Transverse colon (tissue), 4 donors: ENCODE data around the gene CLCA4. TPM values are rescaled to one million over a fixed set of nuclear protein-coding genes. Genes with fewer than 3 reads are reported as not detected.
"Not testable (repeated sequence)": the region's sequence is repeated elsewhere in the genome, so short reads cannot be mapped to it uniquely, and the experiment has no call there.

Experiments used
- DNase-seq: peaks from one replicate; pipeline ENCODE4 v3.0.0-alpha.2; 2019
- H3K27ac ChIP-seq, 4 donors: fragments of 200-600 bp; sonication (generic); 2 replicates each; pipeline ENCODE4 v1.5.1; 2016 to 2018; ENCODE audit warnings: inconsistent platforms in 4 of 4
- H3K27me3 ChIP-seq: fragments of 200-600 bp; sonication (generic); 2 replicates; pipeline ENCODE4 v1.5.1; 2017; ENCODE audit warnings: inconsistent platforms
- H3K36me3 ChIP-seq, 4 donors: fragments of 200-600 bp; sonication (generic); 2 replicates each; pipeline ENCODE4 v1.5.1; 2017 to 2019; ENCODE audit warnings: inconsistent platforms in 4 of 4
- H3K4me1 ChIP-seq, 4 donors: fragments of 200-600 bp; sonication (generic); 2 replicates each; pipeline ENCODE4 v1.5.1; 2017 to 2020; ENCODE audit warnings: inconsistent platforms in 4 of 4
- H3K4me3 ChIP-seq, 4 donors: fragments of 200-600 bp; sonication (generic); 1 replicate in 1 of 4; 2 replicates in 3 of 4; pipeline versions ENCODE4 v1.5.1 to v1.6.1; 2017 to 2019; ENCODE audit warnings: inconsistent platforms in 4 of 4
- H3K9me3 ChIP-seq, 2 donors: fragments of 200-600 bp; sonication (generic); 2 replicates each; pipeline ENCODE4 v1.5.1; 2017 to 2019; ENCODE audit warnings: inconsistent platforms in 2 of 2
- EP300 ChIP-seq: sonication (generic); formaldehyde crosslinking; IDR thresholded peaks from one replicate; pipeline ENCODE4 v1.6.1; 2017; ENCODE audit warnings: antibody characterized with exemption, low read depth
- POLR2A ChIP-seq: fragments of 450-650 bp; IDR thresholded peaks from one replicate; pipeline ENCODE4 v1.6.1; 2016; ENCODE audit warnings: antibody characterized with exemption, mild to moderate bottlenecking, moderate library complexity
- POLR2AphosphoS5 ChIP-seq, 3 donors: sonication (generic); formaldehyde crosslinking; IDR thresholded peaks; one replicate each; pipeline ENCODE4 v1.6.1; 2016; ENCODE audit warnings: antibody characterized with exemption in 3 of 3
- WGBS, 2 donors: methylation state at CpG; one replicate each; pipeline ENCODE4 v1.1.5; 2018; ENCODE audit warnings: low coverage in 1 of 2; 5-methylcytosine and 5-hydroxymethylcytosine counted together
- in situ Hi-C, 4 donors: fragments of 200-750 bp; cut with MboI; loops; one replicate each; pipeline versions ENCODE4 v1.15.0 to v1.15.1; 2017; ENCODE audit warnings: low sequenced_read_pairs in 3 of 4, low pct_ligation_motif_present in 1 of 4, low pct_unique_long_range_greater_than_20kb in 1 of 4
- intact Hi-C: fragments of 100-400 bp; cut with DNase I; formaldehyde crosslinking; loops from one replicate; pipeline ENCODE4 v1.15.1; 2023; ENCODE audit warnings: low total_unique reads
- total RNA-seq, 4 donors: library from RNA; depleted of rRNA; stranded (reverse); fragments of >200 nt; gene quantifications; one replicate each; pipeline ENCODE4 v1.1.0, GENCODE V29; 2016
- TF ChIP-seq, protein P1 (sequence below), 5 experiments: fragments of 200-600 bp in 3 of 5; fragments of 450-650 bp in 2 of 5; sonication (generic) in 3 of 5; IDR thresholded peaks; 1 replicate in 2 of 5; 2 replicates in 3 of 5; pipeline ENCODE4 v1.5.1; 2016 to 2017; ENCODE audit warnings: antibody characterized with exemption in 5 of 5, inconsistent platforms in 3 of 5, mild to moderate bottlenecking in 2 of 5, moderate library complexity in 1 of 5

CLCA4 gene
- total RNA-seq, 4 donors from 2014 or later = 0.40 to 1,312 (median 849) TPM

DNA sequence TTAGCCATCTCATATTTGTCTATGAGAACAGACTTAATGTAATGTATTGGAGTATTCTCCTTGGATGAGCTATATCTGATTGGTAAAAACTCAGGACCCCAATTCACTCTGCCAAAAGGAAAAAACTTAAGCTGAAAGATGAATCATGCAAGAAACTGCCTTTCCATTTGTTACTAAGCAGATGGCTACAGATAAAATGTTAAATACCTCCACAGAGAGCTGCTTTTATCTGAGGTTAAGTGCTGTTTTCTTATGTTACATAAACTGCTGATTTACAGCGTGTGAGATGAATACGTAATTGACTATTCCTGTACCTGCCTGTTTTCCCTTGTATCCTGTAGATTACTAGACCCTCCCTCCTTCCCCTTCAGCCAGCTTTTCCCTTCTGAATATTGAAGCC lies 49.3 kb downstream of the CLCA4 start:
- DNase-seq = no peak
- H3K27ac ChIP-seq = no peak overlapping the region

DNA sequence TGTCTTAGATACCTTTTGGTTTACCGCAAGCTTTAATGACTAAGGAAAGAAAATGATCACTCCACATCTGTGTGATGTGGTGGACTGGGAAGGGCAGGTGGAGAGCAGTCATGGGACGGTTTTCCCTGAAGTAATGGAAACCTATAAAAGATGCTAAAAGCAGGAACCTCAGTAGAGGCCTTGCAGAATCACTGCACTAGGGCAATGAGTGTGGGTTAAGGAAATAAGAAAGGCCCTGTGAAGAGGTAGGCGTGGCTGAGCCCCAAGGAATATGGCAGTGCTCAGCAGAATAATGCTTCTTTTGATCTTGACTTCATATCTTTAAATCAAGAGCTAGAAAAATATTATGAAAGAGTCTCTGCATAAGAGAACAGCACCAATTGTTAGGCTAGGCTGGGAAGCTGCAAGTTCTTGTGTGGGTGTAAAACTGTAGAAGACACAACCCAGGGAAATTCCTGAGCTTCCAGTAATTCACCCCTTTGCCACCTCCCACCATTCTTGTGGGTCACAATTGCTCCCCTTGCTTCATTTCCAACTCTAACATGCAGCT lies 49.9 kb downstream of the CLCA4 start:
- DNase-seq = no peak
- Histone ChIP-seq H3K36me3 (no peaks in the 10 kb centered on the region), H3K27me3 (no peaks in the 10 kb centered on the region), H3K27ac (no peak overlapping the region), H3K9me3 (peaks cover 0 to 9% of the 10 kb centered on the region in 2 donors), H3K4me3 (no peak overlapping the region), H3K4me1 (no peaks in the 10 kb centered on the region)
- WGBS, 2 donors = 72 to 92% methylated on average over 2 to 3 of the region's 3 CpGs
- in situ Hi-C loops = no loop called here
- intact Hi-C loops = no loop called here
- TF ChIP-seq POLR2AphosphoS5 (IDR thresholded peaks at IDR 0.05) (no peak), EP300 (no peak), POLR2A (no peak)
- TF ChIP-seq, protein P1, sequence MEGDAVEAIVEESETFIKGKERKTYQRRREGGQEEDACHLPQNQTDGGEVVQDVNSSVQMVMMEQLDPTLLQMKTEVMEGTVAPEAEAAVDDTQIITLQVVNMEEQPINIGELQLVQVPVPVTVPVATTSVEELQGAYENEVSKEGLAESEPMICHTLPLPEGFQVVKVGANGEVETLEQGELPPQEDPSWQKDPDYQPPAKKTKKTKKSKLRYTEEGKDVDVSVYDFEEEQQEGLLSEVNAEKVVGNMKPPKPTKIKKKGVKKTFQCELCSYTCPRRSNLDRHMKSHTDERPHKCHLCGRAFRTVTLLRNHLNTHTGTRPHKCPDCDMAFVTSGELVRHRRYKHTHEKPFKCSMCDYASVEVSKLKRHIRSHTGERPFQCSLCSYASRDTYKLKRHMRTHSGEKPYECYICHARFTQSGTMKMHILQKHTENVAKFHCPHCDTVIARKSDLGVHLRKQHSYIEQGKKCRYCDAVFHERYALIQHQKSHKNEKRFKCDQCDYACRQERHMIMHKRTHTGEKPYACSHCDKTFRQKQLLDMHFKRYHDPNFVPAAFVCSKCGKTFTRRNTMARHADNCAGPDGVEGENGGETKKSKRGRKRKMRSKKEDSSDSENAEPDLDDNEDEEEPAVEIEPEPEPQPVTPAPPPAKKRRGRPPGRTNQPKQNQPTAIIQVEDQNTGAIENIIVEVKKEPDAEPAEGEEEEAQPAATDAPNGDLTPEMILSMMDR (IDR thresholded peaks at IDR 0.05) = no peak

More for the DNA sequence above, 49.3 kb downstream of the CLCA4 start:
- WGBS, 2 donors = 44 to 68% methylated on average over 2 of the region's 2 CpGs
- Histone ChIP-seq H3K27me3 (no peaks in the 10 kb centered on the region), H3K9me3 (peaks cover 0 to 9% of the 10 kb centered on the region in 2 donors), H3K4me3 (no peak overlapping the region), H3K4me1 (no peaks in the 10 kb centered on the region), H3K36me3 (no peaks in the 10 kb centered on the region)
- intact Hi-C loops (no loop called here), in situ Hi-C loops (no loop called here)
- TF ChIP-seq POLR2AphosphoS5 (IDR thresholded peaks at IDR 0.05) = no peak

DNA sequence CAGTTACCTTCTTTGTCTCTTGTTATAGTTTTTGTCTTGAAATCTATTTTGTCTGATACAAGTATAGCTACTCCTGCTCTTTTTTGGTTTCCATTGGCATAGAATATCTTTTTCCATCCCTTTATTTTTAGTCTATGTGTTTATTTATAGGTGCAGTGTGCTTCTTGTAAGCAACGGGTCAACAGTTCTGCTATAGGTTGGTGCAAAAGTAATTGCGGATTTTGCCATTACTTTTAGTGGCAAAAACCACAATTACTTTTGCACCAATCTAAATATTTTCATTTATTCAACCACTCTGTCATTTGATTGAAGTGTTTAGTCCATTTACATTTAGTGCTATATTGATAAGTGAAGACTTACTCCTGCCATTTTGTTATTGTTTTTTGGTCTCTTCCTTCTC lies 59.2 kb downstream of the CLCA4 start:
- intact Hi-C loops, H3K4me3 ChIP-seq, in situ Hi-C loops, H3K4me1 ChIP-seq, H3K36me3 ChIP-seq, H3K9me3 ChIP-seq, H3K27ac ChIP-seq, DNase-seq, H3K27me3 ChIP-seq: not testable (repeated sequence)
- 90 to 94% methylated on average over 2 of the region's 2 CpGs for WGBS, 2 donors

DNA sequence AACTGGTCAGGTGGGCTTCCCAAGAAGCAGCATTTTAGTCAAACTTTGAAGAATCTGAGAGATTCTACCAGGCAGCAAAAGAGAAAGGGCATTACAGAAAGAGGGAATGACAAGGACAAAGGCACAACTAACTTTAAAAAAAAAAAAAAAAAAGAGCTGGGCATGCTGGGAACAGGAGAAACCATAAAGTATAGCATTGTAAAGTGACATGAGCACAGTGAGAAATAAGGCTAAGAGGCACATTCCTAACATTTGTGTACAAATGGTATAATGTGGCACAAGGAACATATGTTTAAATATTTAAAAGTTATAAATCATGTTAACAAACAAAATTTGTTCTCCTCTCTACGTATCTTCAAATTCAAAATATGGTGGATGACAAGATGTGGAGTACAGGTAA lies 69.6 kb downstream of the CLCA4 start:
- Histone ChIP-seq H3K27me3 (no peaks in the 10 kb centered on the region), H3K27ac (peak overlapping the region; percentile 53 to 76 (median 70)), H3K36me3 (no peaks in the 10 kb centered on the region), H3K4me3 (no peak overlapping the region), H3K9me3 (peaks cover 2 to 3% of the 10 kb centered on the region in 2 donors), H3K4me1 (peaks cover 0 to 15% (median 4%) of the 10 kb centered on the region in 4 donors)
- WGBS, 2 donors = 29 to 67% methylated on average over 1 of the region's 1 CpG
- intact Hi-C loops = no loop called here
- TF ChIP-seq EP300 (no peak), POLR2AphosphoS5 (IDR thresholded peaks at IDR 0.05) (no peak), POLR2A (no peak)
- TF ChIP-seq, protein P1 (IDR thresholded peaks at IDR 0.05) = no peak
- in situ Hi-C loops = no loop called here
- DNase-seq = no peak

DNA sequence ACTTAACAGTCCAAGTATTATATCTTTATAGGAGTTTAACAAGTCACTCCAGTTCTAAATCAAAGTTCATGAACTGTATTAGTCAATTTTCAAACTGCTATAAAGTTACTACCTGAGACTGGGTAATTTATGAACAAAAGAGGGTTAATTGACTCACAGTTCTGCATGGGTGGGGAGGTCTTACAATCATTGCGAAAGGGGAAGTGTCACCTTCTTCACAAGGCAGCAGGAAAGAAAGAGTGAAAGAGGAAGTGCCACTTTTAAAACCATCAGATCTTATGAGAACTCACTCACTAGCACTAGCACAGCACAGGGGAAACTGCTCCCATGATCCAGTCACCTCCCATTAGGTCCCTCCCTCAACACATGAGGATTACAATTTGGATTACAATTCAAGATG lies 70.0 kb downstream of the CLCA4 start:
- H3K4me1 ChIP-seq = peaks cover 0 to 15% (median 4%) of the 10 kb centered on the region in 4 donors
- H3K36me3 ChIP-seq = no peaks in the 10 kb centered on the region
- in situ Hi-C loops (no loop called here), intact Hi-C loops (no loop called here)
- WGBS, 2 donors = 24 to 27% methylated on average over 1 of the region's 1 CpG
- H3K27me3 ChIP-seq = no peaks in the 10 kb centered on the region
- H3K9me3 ChIP-seq = peaks cover 2 to 3% of the 10 kb centered on the region in 2 donors
- TF ChIP-seq POLR2A (peak; percentile 29), EP300 (no peak), POLR2AphosphoS5 (IDR thresholded peaks at IDR 0.05) (peak in 2 of 3 donors; percentile 9 to 44)
- TF ChIP-seq, protein P1 (IDR thresholded peaks at IDR 0.05) = no peak
- H3K4me3 ChIP-seq = no peak overlapping the region
- H3K27ac ChIP-seq = peak overlapping the region; percentile 53 to 76 (median 70)
- DNase-seq = peak; percentile 36
